Tibial nerve (tissue), 4 donors: Measurements from ENCODE around the gene ATP9B.

Source experiments
- CTCF ChIP-seq, 5 experiments: fragments of 200-600 bp in 3 of 5; fragments of 450-650 bp in 2 of 5; sonication (generic) in 3 of 5; IDR thresholded peaks; one replicate each; pipeline ENCODE4 v1.5.1; 2016 to 2019; ENCODE audit warnings: antibody characterized with exemption in 5 of 5, mild to moderate bottlenecking in 3 of 5, moderate library complexity in 2 of 5
- EP300 ChIP-seq, 2 donors: sonication (generic); formaldehyde crosslinking; IDR thresholded peaks; one replicate each; pipeline ENCODE4 v1.6.1; 2017; ENCODE audit warnings: antibody characterized with exemption in 2 of 2, mild to moderate bottlenecking in 1 of 2
- POLR2A ChIP-seq, 2 donors: fragments of 450-650 bp; IDR thresholded peaks; one replicate each; pipeline ENCODE4 v1.6.1; 2017; ENCODE audit warnings: antibody characterized with exemption in 2 of 2, mild to moderate bottlenecking in 2 of 2, moderate library complexity in 2 of 2

- TF ChIP-seq CTCF (IDR thresholded peaks at IDR 0.05) (no peak), POLR2A (IDR thresholded peaks at IDR 0.05) (no peak), EP300 (IDR thresholded peaks at IDR 0.05) (no peak)
Observed at GRCh38 chr18:79156327-79156726, 87.1 kb downstream of the ATP9B start.
